A549 treated with AZD9567 at 1 μM for 4 hours (cell line): ENCODE results near the gene PDLIM1. TPM values are rescaled to one million over a fixed set of nuclear protein-coding genes. Genes with fewer than 3 reads are reported as not detected.

Experiments
- total RNA-seq: library from RNA; stranded (reverse); fragments of 200-300 nt; extraction: Qiagen RNA extraction; gene quantifications from 5 replicates; pipeline ENCODE4 v1.2.3, GENCODE V29; 2022; ENCODE audit not compliant: insufficient read depth

PDLIM1 gene, protein sequence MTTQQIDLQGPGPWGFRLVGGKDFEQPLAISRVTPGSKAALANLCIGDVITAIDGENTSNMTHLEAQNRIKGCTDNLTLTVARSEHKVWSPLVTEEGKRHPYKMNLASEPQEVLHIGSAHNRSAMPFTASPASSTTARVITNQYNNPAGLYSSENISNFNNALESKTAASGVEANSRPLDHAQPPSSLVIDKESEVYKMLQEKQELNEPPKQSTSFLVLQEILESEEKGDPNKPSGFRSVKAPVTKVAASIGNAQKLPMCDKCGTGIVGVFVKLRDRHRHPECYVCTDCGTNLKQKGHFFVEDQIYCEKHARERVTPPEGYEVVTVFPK
- 186 to 193 TPM (median 190 TPM) in 5 replicates for total RNA-seq

DNA sequence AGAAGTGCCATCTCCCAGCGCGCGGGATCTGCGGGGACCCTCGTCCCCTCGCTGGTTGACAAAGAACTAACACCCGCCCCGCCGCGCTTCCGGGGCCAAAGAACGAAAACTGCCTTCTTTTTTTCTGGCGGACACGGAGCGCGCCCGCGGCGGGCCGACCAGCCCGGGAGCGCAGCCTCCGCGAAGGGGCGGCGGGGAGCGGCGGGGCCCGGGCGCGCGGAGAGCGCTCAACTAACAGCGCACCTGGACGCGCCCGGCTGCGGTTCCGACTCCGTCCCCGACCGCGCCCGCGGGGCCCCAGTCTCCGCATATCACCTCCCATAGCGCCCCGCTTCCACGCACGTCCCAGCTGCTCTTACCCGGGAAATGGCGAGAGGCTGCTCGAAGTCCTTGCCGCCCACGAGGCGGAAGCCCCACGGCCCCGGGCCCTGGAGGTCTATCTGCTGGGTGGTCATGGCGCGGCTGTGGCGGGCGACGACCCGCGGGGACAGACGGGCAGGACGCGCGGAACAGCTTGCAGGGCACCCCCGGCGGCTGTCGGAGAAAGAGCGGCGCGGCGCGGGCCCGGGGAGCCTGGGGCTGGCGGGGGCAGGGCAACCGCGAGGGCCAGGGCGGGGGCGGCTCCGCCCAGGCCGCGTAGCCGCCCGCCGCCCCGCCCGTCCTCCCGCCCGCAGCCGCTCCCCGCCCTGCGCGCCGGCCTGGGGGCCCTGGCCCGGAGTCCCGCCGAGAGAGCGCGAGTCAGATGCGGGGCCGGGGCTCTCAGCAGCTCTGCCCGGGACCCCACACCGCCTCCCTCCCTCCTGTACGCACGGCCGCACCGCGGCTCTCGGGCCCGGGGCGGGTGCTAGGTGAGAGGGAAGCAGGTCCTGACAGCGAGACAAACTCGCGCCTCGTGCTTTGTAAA is at the start of gene PDLIM1:
PDLIM1 (minus strand) TSS at position 543 of the 904 bp plus-strand sequence; CDS start at position 455, 88 bp downstream.

GRCh38 chr10:95193944-95194343 is 96.9 kb downstream of the PDLIM1 start, which contains the start of gene ACSM6:
Gene ACSM6 (plus strand): TSS chr10:95194238. CDS start chr10:95194486, 248 bp downstream.

Other genes with a start within 250 kb of the PDLIM1 start
- gene CYP2C8, start 221.5 kb downstream of the PDLIM1 start, total RNA-seq: not detected in 5 replicates
- gene ACSM6, start 96.8 kb downstream of the PDLIM1 start, total RNA-seq: not detected in 5 replicates